ENCODE measurements around the gene NUP214. TPM values are rescaled to one million over a fixed set of nuclear protein-coding genes. Genes with fewer than 3 reads are reported as not detected.

Gene NUP214
- total RNA-seq, 1 experiment from 2014 or later, result 64.2 TPM

DNA sequence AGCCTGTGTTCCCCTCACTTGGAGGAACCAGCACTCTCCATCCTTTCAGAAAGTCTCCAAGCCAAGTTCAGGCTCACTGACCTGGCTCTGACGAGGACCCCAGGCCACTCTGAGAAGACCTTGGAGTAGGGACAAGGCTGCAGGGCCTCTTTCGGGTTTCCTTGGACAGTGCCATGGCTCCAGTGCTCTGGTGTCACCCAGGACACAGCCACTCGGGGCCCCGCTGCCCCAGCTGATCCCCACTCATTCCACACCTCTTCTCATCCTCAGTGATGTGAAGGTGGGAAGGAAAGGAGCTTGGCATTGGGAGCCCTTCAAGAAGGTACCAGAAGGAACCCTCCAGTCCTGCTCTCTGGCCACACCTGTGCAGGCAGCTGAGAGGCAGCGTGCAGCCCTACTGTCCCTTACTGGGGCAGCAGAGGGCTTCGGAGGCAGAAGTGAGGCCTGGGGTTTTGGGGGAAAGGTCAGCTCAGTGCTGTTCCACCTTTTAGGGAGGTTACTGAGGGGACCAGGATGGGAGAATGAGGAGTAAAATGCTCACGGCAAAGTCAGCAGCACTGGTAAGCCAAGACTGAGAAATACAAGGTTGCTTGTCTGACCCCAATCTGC, 4.7 kb upstream of the NUP214 start:
- Histone ChIP-seq H3K9me3 (ENCODE audit: low read depth, low read length, poor library complexity, severe bottlenecking) (no peaks in the 10 kb centered on the region), H3K27me3 (replicated peaks; ENCODE audit: insufficient read depth, low read depth, low read length, poor library complexity) (no peaks in the 10 kb centered on the region), H3K36me3 (ENCODE audit: insufficient read depth, low read length, poor library complexity, severe bottlenecking) (no peaks in the 10 kb centered on the region), H3K27ac (ENCODE audit: low read depth, low read length, poor library complexity, severe bottlenecking) (no peak overlapping the region), H3K4me3 (ENCODE audit: low read depth, low read length, poor library complexity, severe bottlenecking) (no peak overlapping the region), H3K4me1 (ENCODE audit: insufficient read depth, low read length, poor library complexity, severe bottlenecking) (no peaks in the 10 kb centered on the region)
- intact Hi-C loops (cut with micrococcal nuclease; ENCODE audit: unreplicated experiment), result no loop called here
- POLR2A ChIA-PET (ENCODE audit: low non-redundant PET), result no interaction called here
- no peak for DNase-seq (ENCODE audit: low spot score)
- TF ChIP-seq EZH2 (IDR thresholded peaks at IDR 0.05; ENCODE audit: borderline replicate concordance, low read depth, low read length, poor library complexity, severe bottlenecking), result no peak
- TF ChIP-seq, protein P1, sequence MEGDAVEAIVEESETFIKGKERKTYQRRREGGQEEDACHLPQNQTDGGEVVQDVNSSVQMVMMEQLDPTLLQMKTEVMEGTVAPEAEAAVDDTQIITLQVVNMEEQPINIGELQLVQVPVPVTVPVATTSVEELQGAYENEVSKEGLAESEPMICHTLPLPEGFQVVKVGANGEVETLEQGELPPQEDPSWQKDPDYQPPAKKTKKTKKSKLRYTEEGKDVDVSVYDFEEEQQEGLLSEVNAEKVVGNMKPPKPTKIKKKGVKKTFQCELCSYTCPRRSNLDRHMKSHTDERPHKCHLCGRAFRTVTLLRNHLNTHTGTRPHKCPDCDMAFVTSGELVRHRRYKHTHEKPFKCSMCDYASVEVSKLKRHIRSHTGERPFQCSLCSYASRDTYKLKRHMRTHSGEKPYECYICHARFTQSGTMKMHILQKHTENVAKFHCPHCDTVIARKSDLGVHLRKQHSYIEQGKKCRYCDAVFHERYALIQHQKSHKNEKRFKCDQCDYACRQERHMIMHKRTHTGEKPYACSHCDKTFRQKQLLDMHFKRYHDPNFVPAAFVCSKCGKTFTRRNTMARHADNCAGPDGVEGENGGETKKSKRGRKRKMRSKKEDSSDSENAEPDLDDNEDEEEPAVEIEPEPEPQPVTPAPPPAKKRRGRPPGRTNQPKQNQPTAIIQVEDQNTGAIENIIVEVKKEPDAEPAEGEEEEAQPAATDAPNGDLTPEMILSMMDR (conservative IDR thresholded peaks at IDR 0.05; ENCODE audit: low read depth, low read length), result no peak
- BruUV-seq (replicated peaks), result no TSS peak
- CTCF ChIA-PET, result no interaction called here

DNA sequence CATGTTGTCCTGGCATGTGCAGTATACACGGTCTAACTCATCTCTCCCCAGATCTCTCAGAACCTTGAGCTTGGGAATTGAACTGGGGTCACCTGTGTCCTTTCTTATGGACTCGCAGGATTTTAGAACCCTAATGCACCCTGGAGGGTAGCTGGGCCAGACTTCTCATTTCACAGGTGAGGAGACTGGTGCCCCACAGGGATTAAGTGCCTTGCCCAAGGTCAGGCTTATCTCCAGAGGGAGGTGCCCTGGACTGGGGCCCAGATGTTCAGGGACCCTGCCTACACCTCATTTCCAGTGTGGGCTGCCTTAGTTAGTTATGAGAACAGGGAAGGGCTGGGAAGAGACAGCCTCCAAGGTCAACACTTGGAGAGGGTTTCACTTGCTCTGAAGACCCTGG, 4.0 kb upstream of the NUP214 start:
- no peak for TF ChIP-seq EZH2 (IDR thresholded peaks at IDR 0.05; ENCODE audit: borderline replicate concordance, low read depth, low read length, poor library complexity, severe bottlenecking)
- TF ChIP-seq, protein P1 (conservative IDR thresholded peaks at IDR 0.05; ENCODE audit: low read depth, low read length), result no peak
- H3K9me3 ChIP-seq (ENCODE audit: low read depth, low read length, poor library complexity, severe bottlenecking), result no peaks in the 10 kb centered on the region
- intact Hi-C loops (cut with micrococcal nuclease; ENCODE audit: unreplicated experiment), result no loop called here
- no peak overlapping the region for H3K4me3 ChIP-seq (ENCODE audit: low read depth, low read length, poor library complexity, severe bottlenecking)
- no peak overlapping the region for H3K27ac ChIP-seq (ENCODE audit: low read depth, low read length, poor library complexity, severe bottlenecking)
- CTCF ChIA-PET, result no interaction called here
- no TSS peak for BruUV-seq (replicated peaks)
- POLR2A ChIA-PET (ENCODE audit: low non-redundant PET), result no interaction called here
- H3K36me3 ChIP-seq (ENCODE audit: insufficient read depth, low read length, poor library complexity, severe bottlenecking), result no peaks in the 10 kb centered on the region
- no peak for DNase-seq (ENCODE audit: low spot score)
- peaks cover under 1% of the 10 kb centered on the region for H3K4me1 ChIP-seq (ENCODE audit: insufficient read depth, low read length, poor library complexity, severe bottlenecking)
- H3K27me3 ChIP-seq (replicated peaks; ENCODE audit: insufficient read depth, low read depth, low read length, poor library complexity), result no peaks in the 10 kb centered on the region

DNA sequence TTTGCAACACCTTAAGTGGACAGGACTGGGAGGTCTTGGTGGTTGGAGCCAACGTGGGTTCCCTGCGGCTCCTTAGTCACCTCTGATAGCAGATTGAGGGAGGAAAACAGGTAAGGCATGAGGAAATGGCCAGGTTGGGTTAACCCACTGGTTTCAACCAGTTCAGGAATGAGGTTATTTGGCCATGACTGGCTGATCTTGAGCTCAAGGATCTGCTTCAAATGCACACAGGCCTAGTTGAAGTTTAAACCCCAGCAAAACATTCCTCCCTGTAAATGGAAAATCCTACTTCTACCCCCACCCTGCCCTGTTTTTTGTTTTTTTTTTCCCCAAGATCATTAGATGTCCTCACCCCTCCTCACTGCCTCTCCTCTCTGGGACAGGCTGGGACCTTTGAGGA, 3.2 kb upstream of the NUP214 start:
- Histone ChIP-seq H3K9me3 (ENCODE audit: low read depth, low read length, poor library complexity, severe bottlenecking) (no peaks in the 10 kb centered on the region), H3K4me1 (ENCODE audit: insufficient read depth, low read length, poor library complexity, severe bottlenecking) (peaks cover 5% of the 10 kb centered on the region), H3K4me3 (ENCODE audit: low read depth, low read length, poor library complexity, severe bottlenecking) (no peak overlapping the region), H3K27ac (ENCODE audit: low read depth, low read length, poor library complexity, severe bottlenecking) (no peak overlapping the region), H3K36me3 (ENCODE audit: insufficient read depth, low read length, poor library complexity, severe bottlenecking) (no peaks in the 10 kb centered on the region), H3K27me3 (replicated peaks; ENCODE audit: insufficient read depth, low read depth, low read length, poor library complexity) (no peaks in the 10 kb centered on the region)
- CTCF ChIA-PET, result no interaction called here
- POLR2A ChIA-PET (ENCODE audit: low non-redundant PET), result no interaction called here
- no peak for TF ChIP-seq EZH2 (IDR thresholded peaks at IDR 0.05; ENCODE audit: borderline replicate concordance, low read depth, low read length, poor library complexity, severe bottlenecking)
- TF ChIP-seq, protein P1 (conservative IDR thresholded peaks at IDR 0.05; ENCODE audit: low read depth, low read length), result no peak
- BruUV-seq (replicated peaks), result no TSS peak
- no peak for DNase-seq (ENCODE audit: low spot score)
- intact Hi-C loops (cut with micrococcal nuclease; ENCODE audit: unreplicated experiment), result no loop called here
